Measurements from ENCODE around the gene CREB5.

CREB5 gene

DNA sequence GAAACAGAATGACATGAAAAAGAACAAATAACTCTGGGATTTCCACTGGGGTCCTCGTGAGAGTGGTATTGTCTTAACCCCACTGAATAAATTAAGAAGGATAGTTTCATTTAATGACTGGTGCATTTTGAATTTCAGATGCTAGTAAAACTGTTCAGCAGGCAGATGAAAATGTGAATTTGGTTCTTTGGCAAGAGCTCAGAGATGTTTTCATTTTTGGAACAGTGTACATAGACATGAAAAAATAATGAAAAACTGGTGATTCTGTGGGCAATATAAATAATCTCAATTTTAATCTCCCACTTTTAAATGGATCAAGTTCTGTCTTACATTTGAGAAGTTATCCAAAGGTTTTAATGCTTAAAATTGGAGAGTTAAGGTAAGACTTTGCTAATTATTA, 461.7 kb downstream of the CREB5 start:
- H3K27ac ChIP-seq = no peak overlapping the region
- TF ChIP-seq, protein P1, sequence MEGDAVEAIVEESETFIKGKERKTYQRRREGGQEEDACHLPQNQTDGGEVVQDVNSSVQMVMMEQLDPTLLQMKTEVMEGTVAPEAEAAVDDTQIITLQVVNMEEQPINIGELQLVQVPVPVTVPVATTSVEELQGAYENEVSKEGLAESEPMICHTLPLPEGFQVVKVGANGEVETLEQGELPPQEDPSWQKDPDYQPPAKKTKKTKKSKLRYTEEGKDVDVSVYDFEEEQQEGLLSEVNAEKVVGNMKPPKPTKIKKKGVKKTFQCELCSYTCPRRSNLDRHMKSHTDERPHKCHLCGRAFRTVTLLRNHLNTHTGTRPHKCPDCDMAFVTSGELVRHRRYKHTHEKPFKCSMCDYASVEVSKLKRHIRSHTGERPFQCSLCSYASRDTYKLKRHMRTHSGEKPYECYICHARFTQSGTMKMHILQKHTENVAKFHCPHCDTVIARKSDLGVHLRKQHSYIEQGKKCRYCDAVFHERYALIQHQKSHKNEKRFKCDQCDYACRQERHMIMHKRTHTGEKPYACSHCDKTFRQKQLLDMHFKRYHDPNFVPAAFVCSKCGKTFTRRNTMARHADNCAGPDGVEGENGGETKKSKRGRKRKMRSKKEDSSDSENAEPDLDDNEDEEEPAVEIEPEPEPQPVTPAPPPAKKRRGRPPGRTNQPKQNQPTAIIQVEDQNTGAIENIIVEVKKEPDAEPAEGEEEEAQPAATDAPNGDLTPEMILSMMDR (conservative IDR thresholded peaks at IDR 0.05) = no peak

All from VCaP (cell line).